ENCODE data around the gene SLC35G6.

SLC35G6 gene

GRCh38 chr17:7502171-7502847, 21.1 kb downstream of the SLC35G6 start:
- no peak for DNase-seq (ENCODE audit: low read depth in 2 of 2)

- DNase-seq (ENCODE audit: low read depth in 2 of 2) = no peak
These were observed 21.7 kb downstream of the SLC35G6 start for GRCh38 chr17:7502987-7503386.

GRCh38 chr17:7503521-7503920, 22.3 kb downstream of the SLC35G6 start:
- no peak for DNase-seq (ENCODE audit: low read depth in 2 of 2)

- DNase-seq (ENCODE audit: low read depth in 2 of 2) = no peak
These were observed 26.9 kb downstream of the SLC35G6 start for GRCh38 chr17:7508145-7508544.

GRCh38 chr17:7508846-7509245, 27.6 kb downstream of the SLC35G6 start:
- no peak for DNase-seq (ENCODE audit: low read depth in 2 of 2)

- no peak for DNase-seq (ENCODE audit: low read depth in 2 of 2)
These were observed 28.7 kb downstream of the SLC35G6 start for GRCh38 chr17:7509937-7510336.

GRCh38 chr17:7511108-7511507, 29.9 kb downstream of the SLC35G6 start:
- no peak for DNase-seq (ENCODE audit: low read depth in 2 of 2)

- DNase-seq (ENCODE audit: low read depth in 2 of 2) = no peak
These were observed 30.9 kb downstream of the SLC35G6 start for GRCh38 chr17:7512105-7512504.

- no peak for DNase-seq (ENCODE audit: low read depth in 2 of 2)
These were observed 31.7 kb downstream of the SLC35G6 start for GRCh38 chr17:7512824-7513540.

GRCh38 chr17:7513850-7514419, 32.7 kb downstream of the SLC35G6 start:
- DNase-seq (ENCODE audit: low read depth in 2 of 2) = no peak

- DNase-seq (ENCODE audit: low read depth in 2 of 2) = no peak
These were observed 34.8 kb downstream of the SLC35G6 start for GRCh38 chr17:7515911-7516610.

- peak in 1 of 2 donors; percentile 26 for DNase-seq (ENCODE audit: low read depth in 2 of 2)
These were observed 41.8 kb downstream of the SLC35G6 start for GRCh38 chr17:7523033-7523432.

- DNase-seq (ENCODE audit: low read depth in 2 of 2) = no peak
These were observed 47.6 kb downstream of the SLC35G6 start for GRCh38 chr17:7528842-7529241.

- DNase-seq (ENCODE audit: low read depth in 2 of 2) = no peak
These were observed 49.0 kb downstream of the SLC35G6 start for GRCh38 chr17:7530023-7530900.
